ENCODE results near the gene BCAS4.

BCAS4 gene

GRCh38 chr20:50857348-50857747, 62.5 kb downstream of the BCAS4 start:
- no peak for DNase-seq

GRCh38 chr20:50858525-50858924, 63.7 kb downstream of the BCAS4 start:
- DNase-seq, result no peak

GRCh38 chr20:50859161-50859560, 64.3 kb downstream of the BCAS4 start:
- no peak for DNase-seq

- DNase-seq, result peak; percentile 17
Measured at GRCh38 chr20:50861012-50861411, 66.2 kb downstream of the BCAS4 start.

GRCh38 chr20:50862546-50862945, 67.7 kb downstream of the BCAS4 start:
- DNase-seq, result no peak

GRCh38 chr20:50865114-50865513, 70.3 kb downstream of the BCAS4 start:
- no peak for DNase-seq

GRCh38 chr20:50865591-50865990, 70.7 kb downstream of the BCAS4 start:
- DNase-seq, result no peak

GRCh38 chr20:50866036-50866685, 71.3 kb downstream of the BCAS4 start:
- DNase-seq, result no peak

GRCh38 chr20:50866831-50867230, 72.0 kb downstream of the BCAS4 start:
- DNase-seq, result no peak

GRCh38 chr20:50867805-50868204, 72.9 kb downstream of the BCAS4 start:
- DNase-seq, result no peak

GRCh38 chr20:50868509-50869495, 73.9 kb downstream of the BCAS4 start:
- DNase-seq, result no peak

GRCh38 chr20:50870561-50871161, 75.8 kb downstream of the BCAS4 start:
- peak; percentile 86 for DNase-seq

GRCh38 chr20:50872560-50873425, 77.9 kb downstream of the BCAS4 start:
- peak; percentile 78 for DNase-seq

GRCh38 chr20:50873585-50873984, 78.7 kb downstream of the BCAS4 start:
- no peak for DNase-seq

- DNase-seq, result no peak
Measured at GRCh38 chr20:50874111-50874757, 79.4 kb downstream of the BCAS4 start.

- no peak for DNase-seq
Measured at GRCh38 chr20:50874758-50875665, 80.2 kb downstream of the BCAS4 start.

GRCh38 chr20:50876063-50876685, 81.3 kb downstream of the BCAS4 start:
- DNase-seq, result no peak

- DNase-seq, result no peak
Measured at GRCh38 chr20:50876816-50877215, 82.0 kb downstream of the BCAS4 start.

- no peak for DNase-seq
Measured at GRCh38 chr20:50877232-50877743, 82.4 kb downstream of the BCAS4 start.

Data from eye (tissue), 1 donor.